ENCODE data around the gene C1QTNF6.

DNA sequence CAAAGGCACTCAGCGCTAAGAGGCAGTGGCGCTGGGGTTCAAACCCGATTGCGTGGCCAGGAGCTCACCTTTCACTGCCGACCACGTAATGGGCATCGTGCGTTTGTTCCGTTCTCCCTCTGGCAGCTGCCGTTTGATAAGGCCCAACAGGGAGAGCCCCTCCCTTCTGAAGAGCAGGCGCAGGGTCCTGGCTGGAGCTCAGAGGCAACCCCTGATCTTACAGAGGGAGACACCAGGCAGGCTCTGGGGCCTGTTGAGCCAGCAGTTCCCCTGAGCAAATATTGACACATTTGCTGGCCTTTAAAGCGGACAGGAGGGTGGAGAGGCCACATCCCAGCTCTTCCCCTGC is 11.7 kb upstream of the C1QTNF6 start:
- 0 out of 2 replicates have a peak, but pooled peaks have one; percentile 41 for TF ChIP-seq RCOR1 (conservative IDR thresholded peaks at IDR 0.05; ENCODE audit: low read depth, low read length)
- TF ChIP-seq POLR2A (IDR thresholded peaks at IDR 0.05; ENCODE audit: low read depth, low read length), result no peak
- TF ChIP-seq CTCF (IDR thresholded peaks at IDR 0.05 in 2 of 3, conservative IDR thresholded peaks at IDR 0.05 in 1 of 3; ENCODE audit: control insufficient read depth in 2 of 3, extremely low read depth in 1 of 3, insufficient read depth in 1 of 3, low read depth in 3 of 3, low read length in 3 of 3), result no peak
- TF ChIP-seq, protein P1, sequence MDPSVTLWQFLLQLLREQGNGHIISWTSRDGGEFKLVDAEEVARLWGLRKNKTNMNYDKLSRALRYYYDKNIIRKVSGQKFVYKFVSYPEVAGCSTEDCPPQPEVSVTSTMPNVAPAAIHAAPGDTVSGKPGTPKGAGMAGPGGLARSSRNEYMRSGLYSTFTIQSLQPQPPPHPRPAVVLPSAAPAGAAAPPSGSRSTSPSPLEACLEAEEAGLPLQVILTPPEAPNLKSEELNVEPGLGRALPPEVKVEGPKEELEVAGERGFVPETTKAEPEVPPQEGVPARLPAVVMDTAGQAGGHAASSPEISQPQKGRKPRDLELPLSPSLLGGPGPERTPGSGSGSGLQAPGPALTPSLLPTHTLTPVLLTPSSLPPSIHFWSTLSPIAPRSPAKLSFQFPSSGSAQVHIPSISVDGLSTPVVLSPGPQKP (IDR thresholded peaks at IDR 0.05; ENCODE audit: low read depth, low read length), result no peak
- TF ChIP-seq EZH2 (IDR thresholded peaks at IDR 0.05; ENCODE audit: borderline replicate concordance, control insufficient read depth, low read depth, low read length), result no peak
- no peak for TF ChIP-seq RUNX3 (IDR thresholded peaks at IDR 0.05; ENCODE audit: low read length)
- no peak for TF ChIP-seq SMC3 (IDR thresholded peaks at IDR 0.05; ENCODE audit: borderline replicate concordance, low read length)
- TF ChIP-seq HDAC6 (IDR thresholded peaks at IDR 0.05; ENCODE audit: unreplicated experiment), result no peak
- TF ChIP-seq YY1 (IDR thresholded peaks at IDR 0.05; ENCODE audit: low read depth, low read length), result no peak; the same call in 1 of the 2 replicates
- TF ChIP-seq, protein P2, sequence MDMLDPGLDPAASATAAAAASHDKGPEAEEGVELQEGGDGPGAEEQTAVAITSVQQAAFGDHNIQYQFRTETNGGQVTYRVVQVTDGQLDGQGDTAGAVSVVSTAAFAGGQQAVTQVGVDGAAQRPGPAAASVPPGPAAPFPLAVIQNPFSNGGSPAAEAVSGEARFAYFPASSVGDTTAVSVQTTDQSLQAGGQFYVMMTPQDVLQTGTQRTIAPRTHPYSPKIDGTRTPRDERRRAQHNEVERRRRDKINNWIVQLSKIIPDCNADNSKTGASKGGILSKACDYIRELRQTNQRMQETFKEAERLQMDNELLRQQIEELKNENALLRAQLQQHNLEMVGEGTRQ (IDR thresholded peaks at IDR 0.05; ENCODE audit: borderline replicate concordance, low read depth, low read length), result no peak
- TF ChIP-seq FOXM1 (IDR thresholded peaks at IDR 0.05; ENCODE audit: low read depth, low read length), result no peak
- no peak for TF ChIP-seq BHLHE40 (IDR thresholded peaks at IDR 0.05; ENCODE audit: borderline replicate concordance in 1 of 2, low read depth in 2 of 2, low read length in 1 of 2)
- no peak; the same call in 1 of the 2 replicates for TF ChIP-seq DPF2 (IDR thresholded peaks at IDR 0.05)

Data from GM12878 (cell line).